GM12878 (cell line): Measurements from ENCODE around the gene DIO3. TPM values are rescaled to one million over a fixed set of nuclear protein-coding genes. Genes with fewer than 3 reads are reported as not detected.

Experiments
- ATAC-seq: fragments of 200-7000 bp; cut with Tn5 transposase; 3 replicates; pipeline ENCODE4 v1.9.1; 2020; ENCODE audit warnings: mild to moderate bottlenecking, moderate library complexity
- BruUV-seq: library from RNA; stranded (reverse); fragments of 400-500 nt; replicated peaks from 2 replicates; lab custom pipeline; 2021; lab: Mats Ljungman, UMichigan
- CTCF ChIA-PET: fragments of 300-600 bp; sonication (Branson Sonifier 250); formaldehyde crosslinking; extraction: SDS; loops from one replicate; lab custom pipeline; 2021; ENCODE audit warnings: inconsistent platforms; lab: Yijun Ruan, JAX
- POLR2A ChIA-PET: fragments of 350-600 bp; formaldehyde crosslinking; extraction: SDS; loops from one replicate; lab custom pipeline; 2021; ENCODE audit warnings: inconsistent platforms; lab: Charles Lee
- RAD21 ChIA-PET: fragments of 300-600 bp; sonication (Branson Sonifier 250); formaldehyde crosslinking; loops from one replicate; lab custom pipeline; 2023; ENCODE audit warnings: antibody characterized with exemption; ENCODE audit not compliant: unreplicated experiment; lab: Charles Lee
- SMC1A ChIA-PET: fragments of 300-600 bp; sonication (Branson Sonifier 250); formaldehyde crosslinking; loops from one replicate; lab custom pipeline; 2023; ENCODE audit not compliant: unreplicated experiment, uncharacterized antibody; lab: Charles Lee
- DNase-seq: peaks from one replicate; pipeline ENCODE4 v3.0.0-alpha.2; 2011; ENCODE audit warnings: low read depth, low spot score
- FAIRE-seq: peaks from 3 replicates; lab custom pipeline; 2011; peaks lifted over from hg19 to GRCh38; lab: Jason Lieb, UNC
- H2AFZ ChIP-seq: 2 replicates; pipeline ENCODE4 v1.6.0; 2011; ENCODE audit warnings: low read depth, low read length, control low read depth; ENCODE audit not compliant: control insufficient read depth
- H3K27ac ChIP-seq: 2 replicates; pipeline ENCODE4 v1.5.1; 2011; ENCODE audit warnings: control low read depth; ENCODE audit not compliant: control insufficient read depth, insufficient read depth
- H3K27me3 ChIP-seq, 2 experiments: replicated peaks in 1 of 2; 2 replicates each; pipeline versions ENCODE4 v1.6.0 to v1.6.1; 2011; ENCODE audit warnings: low read length in 1 of 2; ENCODE audit not compliant: control insufficient read depth in 2 of 2, insufficient read depth in 2 of 2
- H3K36me3 ChIP-seq, 2 experiments: 2 replicates each; pipeline ENCODE4 v1.5.1; 2011; ENCODE audit warnings: low read length in 1 of 2; ENCODE audit not compliant: control insufficient read depth in 2 of 2, insufficient read depth in 2 of 2
- H3K4me1 ChIP-seq: 2 replicates; pipeline ENCODE4 v1.6.1; 2011; ENCODE audit warnings: mild to moderate bottlenecking, low read length, moderate library complexity, mixed read lengths; ENCODE audit not compliant: control insufficient read depth, insufficient read depth
- H3K4me2 ChIP-seq: 2 replicates; pipeline ENCODE4 v1.6.0; 2011; ENCODE audit warnings: control low read depth; ENCODE audit not compliant: control insufficient read depth, insufficient read depth
- H3K4me3 ChIP-seq: fragments of 200-600 bp; sonication (generic); 2 replicates; pipeline ENCODE4 v1.5.1; 2016
- H3K79me2 ChIP-seq: 2 replicates; pipeline ENCODE4 v1.6.0; 2011; ENCODE audit warnings: low read length; ENCODE audit not compliant: control insufficient read depth, insufficient read depth
- H3K9ac ChIP-seq: 2 replicates; pipeline ENCODE4 v1.8.0; 2011; ENCODE audit warnings: low read length, control low read depth, mixed read lengths; ENCODE audit not compliant: control insufficient read depth, insufficient read depth
- H3K9me3 ChIP-seq: replicated peaks from 3 replicates; pipeline ENCODE4 v1.5.1; 2011; ENCODE audit warnings: mild to moderate bottlenecking, low read length; ENCODE audit not compliant: control insufficient read depth, insufficient read depth
- H4K20me1 ChIP-seq: 2 replicates; pipeline ENCODE4 v1.6.0; 2011; ENCODE audit not compliant: control insufficient read depth, insufficient read depth
- CHD4 ChIP-seq: fragments of 200-600 bp; sonication (generic); IDR thresholded peaks from 2 replicates; pipeline ENCODE4 v1.6.1; 2016; ENCODE audit warnings: mild to moderate bottlenecking
- CREB1 ChIP-seq: IDR thresholded peaks from 2 replicates; pipeline ENCODE4 v1.6.1; 2012; ENCODE audit warnings: low read depth, mild to moderate bottlenecking, inconsistent platforms
- EZH2 ChIP-seq: IDR thresholded peaks from 2 replicates; pipeline ENCODE4 v1.6.1; 2012; ENCODE audit warnings: low read depth, mild to moderate bottlenecking, control low read depth, inconsistent platforms, low read length, borderline replicate concordance; ENCODE audit not compliant: control insufficient read depth
- MXI1 ChIP-seq: fragments of 150-350 bp; IDR thresholded peaks from 2 replicates; pipeline ENCODE4 v1.6.1; 2011; ENCODE audit warnings: low read depth, mild to moderate bottlenecking, inconsistent platforms, low read length, improper control_type of control experiment
- MYC ChIP-seq: IDR thresholded peaks from 2 replicates; pipeline ENCODE4 v1.6.1; 2011; ENCODE audit warnings: mild to moderate bottlenecking, low read length, moderate library complexity, inconsistent platforms; ENCODE audit not compliant: insufficient read depth, insufficient replicate concordance, insufficient read length, severe bottlenecking
- POLR2AphosphoS2 ChIP-seq: IDR thresholded peaks from 2 replicates; pipeline ENCODE4 v1.6.1; 2011; ENCODE audit warnings: low read depth, mild to moderate bottlenecking, low read length, improper control_type of control experiment, moderate library complexity
- RAD21 ChIP-seq: IDR thresholded peaks from 2 replicates; pipeline ENCODE4 v1.6.1; 2011; ENCODE audit warnings: mild to moderate bottlenecking, low read depth, low read length, moderate library complexity; ENCODE audit not compliant: insufficient read depth
- TCF12 ChIP-seq: IDR thresholded peaks from 2 replicates; pipeline ENCODE4 v1.6.1; 2011; ENCODE audit warnings: low read depth, mild to moderate bottlenecking, low read length
- WGBS: methylation state at CpG from one replicate; pipeline ENCODE4 v1.1.6; 2016; ENCODE audit warnings: low lambda C conversion rate; ENCODE audit not compliant: insufficient replicate concordance, insufficient coverage; ENCODE audit errors: missing lambda C conversion rate; 5-methylcytosine and 5-hydroxymethylcytosine counted together
- in situ Hi-C: fragments of 300-500 bp; cut with MboI; formaldehyde crosslinking; loops from 9 replicates; pipeline ENCODE4 v1.14.3; 2018; ENCODE audit warnings: mixed read lengths
- intact Hi-C: fragments of 100-400 bp; cut with micrococcal nuclease; formaldehyde crosslinking; loops from one replicate; pipeline ENCODE4 v1.14.2; 2022; ENCODE audit not compliant: unreplicated experiment
- polyA plus RNA-seq, 11 experiments: library from polyadenylated mRNA; depleted of rRNA in 4 of 11; unstranded in 6 of 11; stranded (reverse) in 5 of 11; fragments of >200 nt; fragmentation: Nextera tagmentation in 4 of 11; fragmentation: Illumina TruSeq in 1 of 11; extraction: Ambion mirVana in 4 of 11; extraction: Trizol in 1 of 11; gene quantifications; 1 replicate in 1 of 11; 2 replicates in 10 of 11; pipeline versions ENCODE4 v1.2.1 to v1.2.3, GENCODE V29; 2011 to 2016; ENCODE audit warnings: inconsistent platforms in 2 of 11, missing spikeins in 2 of 11, low read depth in 1 of 11
- total RNA-seq, 4 experiments: library from RNA; depleted of rRNA in 3 of 4; stranded (reverse); fragments of >200 nt in 3 of 4; fragmentation: Illumina TruSeq in 1 of 4; extraction: Trizol in 1 of 4; gene quantifications; 2 replicates each; pipeline versions ENCODE4 v1.2.1 to v1.2.3, GENCODE V29; 2013 to 2021
- TF ChIP-seq, protein P1 (sequence below): IDR thresholded peaks from 2 replicates; pipeline ENCODE4 v1.6.1; 2011; ENCODE audit warnings: low read depth, mild to moderate bottlenecking, low read length, moderate library complexity, borderline replicate concordance; ENCODE audit errors: extremely low read depth

The DIO3 gene
- total and polyA plus RNA-seq, 10 of the 15 experiments (the other 5 are each of a cell fraction or from before 2014, with no cell fraction given): not detected

DNA sequence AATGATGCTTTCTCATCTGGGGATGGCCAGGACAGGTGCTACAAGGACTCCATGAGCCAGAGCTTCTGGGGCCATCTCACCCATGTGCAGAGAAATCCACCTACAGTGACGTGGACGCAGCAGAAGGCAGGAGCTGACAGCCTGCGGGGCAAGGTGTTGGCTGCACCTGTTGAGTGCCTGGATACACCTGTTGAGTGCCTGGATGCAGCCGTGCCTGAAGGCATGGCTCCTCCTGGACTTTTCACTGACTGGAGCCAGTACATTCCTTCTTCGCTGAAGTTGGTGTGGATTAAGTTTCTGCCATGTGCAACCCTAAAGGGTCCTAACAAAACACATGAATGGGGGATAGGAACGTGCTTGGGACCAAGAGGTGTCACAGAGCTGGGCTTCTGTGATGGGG, 7.4 kb upstream of the DIO3 start:
- Histone ChIP-seq H3K9ac (no peak overlapping the region), H3K4me3 (no peak overlapping the region), H4K20me1 (no peaks in the 10 kb centered on the region), H3K36me3 (no peaks in the 10 kb centered on the region), H3K79me2 (no peaks in the 10 kb centered on the region), H3K4me2 (no peak overlapping the region), H3K9me3 (no peaks in the 10 kb centered on the region), H2AFZ (no peak overlapping the region), H3K27me3 (no peaks in the 10 kb centered on the region), H3K4me1 (no peaks in the 10 kb centered on the region), H3K27ac (no peak overlapping the region)
- ChIA-PET CTCF (no interaction called here), POLR2A (no interaction called here), SMC1A (no interaction called here), RAD21 (no interaction called here)
- BruUV-seq: no TSS peak
- intact Hi-C loops: no loop called here
- TF ChIP-seq, protein P1, sequence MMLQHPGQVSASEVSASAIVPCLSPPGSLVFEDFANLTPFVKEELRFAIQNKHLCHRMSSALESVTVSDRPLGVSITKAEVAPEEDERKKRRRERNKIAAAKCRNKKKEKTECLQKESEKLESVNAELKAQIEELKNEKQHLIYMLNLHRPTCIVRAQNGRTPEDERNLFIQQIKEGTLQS: no peak
- no peak for TF ChIP-seq POLR2AphosphoS2
- TF ChIP-seq MXI1: no peak
- DNase-seq (no peak), ATAC-seq (no peak), FAIRE-seq (no peak)
- in situ Hi-C loops: no loop called here
- 16% methylated on average over 6 of the region's 6 CpGs for WGBS

DNA sequence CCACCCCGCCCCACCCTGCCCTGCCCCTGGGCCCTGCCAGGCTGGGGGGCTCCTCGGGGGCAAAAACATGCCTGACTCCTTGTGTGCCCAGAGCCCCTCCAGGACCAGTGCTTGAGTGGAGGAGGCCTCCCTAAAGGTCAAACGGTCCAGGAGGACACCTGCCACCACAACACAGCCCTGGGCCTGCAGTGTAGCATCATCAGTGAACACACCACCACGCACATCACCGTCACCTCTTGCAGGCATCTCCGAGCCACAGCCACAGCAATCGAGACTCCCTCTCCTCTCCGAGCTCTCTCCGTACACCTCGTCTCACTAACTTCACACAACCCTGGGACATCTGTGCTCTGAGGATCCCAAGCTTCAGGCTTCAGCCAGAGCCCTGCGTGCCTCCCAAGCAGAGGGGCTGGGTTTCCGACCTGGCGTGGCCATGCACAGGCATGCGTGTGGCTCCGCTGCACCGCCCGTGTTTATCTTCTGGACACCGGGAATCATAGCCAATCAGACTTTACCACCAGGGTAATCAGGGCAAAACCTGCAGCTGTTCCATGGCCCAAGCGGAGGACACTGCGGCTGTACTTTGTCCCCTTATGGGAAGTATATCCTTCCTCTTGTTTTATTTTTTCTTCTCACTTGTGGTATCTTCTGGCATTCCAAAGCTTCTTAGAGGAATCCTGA, 6.2 kb upstream of the DIO3 start:
- CTCF ChIA-PET: no interaction called here
- intact Hi-C loops: no loop called here

More for the DNA sequence above, 6.2 kb upstream of the DIO3 start:
- Histone ChIP-seq H4K20me1 (no peaks in the 10 kb centered on the region), H3K4me3 (no peak overlapping the region), H3K4me1 (no peaks in the 10 kb centered on the region), H3K9ac (no peak overlapping the region), H3K27me3 (no peaks in the 10 kb centered on the region), H3K79me2 (no peaks in the 10 kb centered on the region), H3K9me3 (no peaks in the 10 kb centered on the region; the same call in 2 of the 3 replicates), H3K4me2 (no peak overlapping the region), H2AFZ (no peak overlapping the region), H3K27ac (no peak overlapping the region), H3K36me3 (no peaks in the 10 kb centered on the region)
- ChIA-PET RAD21 (no interaction called here), SMC1A (no interaction called here), POLR2A (no interaction called here)
- TF ChIP-seq RAD21 (no peak), CREB1 (no peak), CHD4 (no peak), EZH2 (no peak), TCF12 (no peak), MYC (no peak)
- BruUV-seq: no TSS peak
- ATAC-seq (no peak), DNase-seq (no peak), FAIRE-seq (no peak)
- in situ Hi-C loops: no loop called here
- WGBS: 58% methylated on average over 20 of the region's 20 CpGs
